Caco-2 (cell line): ENCODE measurements around the gene BANP. TPM values are rescaled to one million over a fixed set of nuclear protein-coding genes. Genes with fewer than 3 reads are reported as not detected.

Experiments used
- BruUV-seq: library from RNA; stranded (reverse); fragments of 400-500 nt; replicated peaks from 2 replicates; lab custom pipeline; 2021; lab: Mats Ljungman, UMichigan
- CTCF ChIA-PET: fragments of 300-600 bp; sonication (Branson Sonifier 250); formaldehyde crosslinking; loops from one replicate; lab custom pipeline; 2022; ENCODE audit warnings: antibody characterized with exemption; lab: Charles Lee
- POLR2A ChIA-PET: fragments of 300-600 bp; sonication (Branson Sonifier 250); formaldehyde crosslinking; loops from one replicate; lab custom pipeline; 2022; ENCODE audit warnings: antibody characterized with exemption; lab: Charles Lee
- DNase-seq, 2 experiments: peaks; one replicate each; pipeline versions ENCODE4 v3.0.0 to v3.0.0-alpha.2; 2020 to 2022
- H3K27me3 ChIP-seq: replicated peaks from 2 replicates; pipeline ENCODE4 v1.6.0; 2011; ENCODE audit warnings: low read length; ENCODE audit not compliant: control insufficient read depth, insufficient read depth
- H3K36me3 ChIP-seq: 2 replicates; pipeline ENCODE4 v1.5.1; 2011; ENCODE audit warnings: low read length; ENCODE audit not compliant: control insufficient read depth, insufficient read depth
- H3K4me1 ChIP-seq: fragments of 250-450 bp; sonication (Bioruptor Pico); 2 replicates; pipeline ENCODE4 v1.5.1; 2020; ENCODE audit warnings: mild to moderate bottlenecking
- H3K4me3 ChIP-seq: 2 replicates; pipeline ENCODE4 v1.5.1; 2011; ENCODE audit warnings: low read depth, mild to moderate bottlenecking, control low read depth, low read length
- H3K9me3 ChIP-seq: fragments of 250-450 bp; sonication (Bioruptor Pico); 2 replicates; pipeline ENCODE4 v1.5.1; 2020; ENCODE audit warnings: mild to moderate bottlenecking, moderate library complexity
- H3K27ac Mint-ChIP-seq: one replicate; pipeline ENCODE4 v1.8.0; 2022; ENCODE audit warnings: mixed read lengths; ENCODE audit not compliant: unreplicated experiment
- H3K27me3 Mint-ChIP-seq: one replicate; pipeline ENCODE4 v1.8.0; 2022; ENCODE audit warnings: mixed read lengths; ENCODE audit not compliant: insufficient read depth, unreplicated experiment
- H3K36me3 Mint-ChIP-seq: one replicate; pipeline ENCODE4 v1.8.0; 2022; ENCODE audit warnings: mild to moderate bottlenecking, mixed read lengths; ENCODE audit not compliant: insufficient read depth, unreplicated experiment
- H3K4me1 Mint-ChIP-seq: one replicate; pipeline ENCODE4 v1.8.0; 2022; ENCODE audit warnings: low read depth, mixed read lengths; ENCODE audit not compliant: unreplicated experiment
- H3K4me3 Mint-ChIP-seq: one replicate; pipeline ENCODE4 v1.8.0; 2022; ENCODE audit warnings: mild to moderate bottlenecking, moderate library complexity, mixed read lengths; ENCODE audit not compliant: unreplicated experiment
- H3K9me3 Mint-ChIP-seq: one replicate; pipeline ENCODE4 v1.8.0; 2022; ENCODE audit warnings: mixed read lengths; ENCODE audit not compliant: unreplicated experiment
- CTCF ChIP-seq, 2 experiments: fragments of 200-600 bp in 1 of 2; IDR thresholded peaks; 1 replicate in 1 of 2; 2 replicates in 1 of 2; pipeline versions ENCODE4 v1.5.1 to v1.8.0; 2011 to 2022; ENCODE audit warnings: antibody characterized with exemption in 1 of 2, control low read depth in 1 of 2, inconsistent platforms in 1 of 2, low read depth in 1 of 2, low read length in 1 of 2, mild to moderate bottlenecking in 1 of 2, moderate library complexity in 1 of 2; ENCODE audit not compliant: insufficient read depth in 1 of 2, severe bottlenecking in 1 of 2, unreplicated experiment in 1 of 2
- intact Hi-C: fragments of 100-400 bp; cut with micrococcal nuclease; formaldehyde crosslinking; loops from one replicate; pipeline ENCODE4 v1.10.0; 2022; ENCODE audit not compliant: unreplicated experiment
- total RNA-seq: library from RNA; stranded (reverse); gene quantifications from 2 replicates; pipeline ENCODE4 v1.2.3, GENCODE V29; 2022

The BANP gene
- total RNA-seq, 1 experiment from 2014 or later: 44.4 TPM

GRCh38 chr16:87963400-87963799, 12.2 kb downstream of the BANP start:
- Histone ChIP-seq H3K9me3 (no peaks in the 10 kb centered on the region), H3K4me3 (no peak overlapping the region), H3K4me1 (peaks cover 11% of the 10 kb centered on the region; the same call in 1 of the 2 replicates), H3K36me3 (no peaks in the 10 kb centered on the region; the same call in 1 of the 2 replicates), H3K27me3 (no peaks in the 10 kb centered on the region)
- H3K36me3 Mint-ChIP-seq: peaks cover 5% of the 10 kb centered on the region
- no peaks in the 10 kb centered on the region for H3K9me3 Mint-ChIP-seq
- H3K27ac Mint-ChIP-seq: no peak overlapping the region
- DNase-seq: no peak
- no peak for TF ChIP-seq CTCF (IDR thresholded peaks at IDR 0.05; ENCODE audit: insufficient read depth in 1 of 2, low read depth in 1 of 2, low read length in 1 of 2, severe bottlenecking in 1 of 2, unreplicated experiment in 1 of 2)
- H3K27me3 Mint-ChIP-seq: no peaks in the 10 kb centered on the region
- POLR2A ChIA-PET: no interaction called here
- intact Hi-C loops: no loop called here
- CTCF ChIA-PET: no interaction called here
- no peak overlapping the region for H3K4me3 Mint-ChIP-seq
- no TSS peak for BruUV-seq
- H3K4me1 Mint-ChIP-seq: peaks cover 7% of the 10 kb centered on the region

GRCh38 chr16:87964049-87964659, 12.9 kb downstream of the BANP start:
- Histone ChIP-seq H3K9me3 (no peaks in the 10 kb centered on the region), H3K4me1 (peaks cover 11% of the 10 kb centered on the region; the same call in 1 of the 2 replicates), H3K27me3 (no peaks in the 10 kb centered on the region), H3K4me3 (no peak overlapping the region), H3K36me3 (no peaks in the 10 kb centered on the region; the same call in 1 of the 2 replicates)
- no peaks in the 10 kb centered on the region for H3K9me3 Mint-ChIP-seq
- BruUV-seq: no TSS peak
- no peak overlapping the region for H3K27ac Mint-ChIP-seq
- CTCF ChIA-PET: no interaction called here
- H3K4me3 Mint-ChIP-seq: no peak overlapping the region
- no peak for DNase-seq
- peaks cover 7% of the 10 kb centered on the region for H3K4me1 Mint-ChIP-seq
- intact Hi-C loops: no loop called here
- no peaks in the 10 kb centered on the region for H3K27me3 Mint-ChIP-seq
- peaks cover 5% of the 10 kb centered on the region for H3K36me3 Mint-ChIP-seq
- POLR2A ChIA-PET: no interaction called here
- no peak for TF ChIP-seq CTCF (IDR thresholded peaks at IDR 0.05; ENCODE audit: insufficient read depth in 1 of 2, low read depth in 1 of 2, low read length in 1 of 2, severe bottlenecking in 1 of 2, unreplicated experiment in 1 of 2)

- Histone ChIP-seq H3K4me3 (no peak overlapping the region), H3K27me3 (no peaks in the 10 kb centered on the region), H3K4me1 (peaks cover 11% of the 10 kb centered on the region; the same call in 1 of the 2 replicates), H3K9me3 (no peaks in the 10 kb centered on the region), H3K36me3 (no peaks in the 10 kb centered on the region; the same call in 1 of the 2 replicates)
- H3K4me3 Mint-ChIP-seq: no peak overlapping the region
- TF ChIP-seq CTCF (IDR thresholded peaks at IDR 0.05; ENCODE audit: insufficient read depth in 1 of 2, low read depth in 1 of 2, low read length in 1 of 2, severe bottlenecking in 1 of 2, unreplicated experiment in 1 of 2): no peak
- intact Hi-C loops: no loop called here
- POLR2A ChIA-PET: no interaction called here
- DNase-seq: no peak
- H3K9me3 Mint-ChIP-seq: peaks cover under 1% of the 10 kb centered on the region
- H3K27me3 Mint-ChIP-seq: no peaks in the 10 kb centered on the region
- BruUV-seq: no TSS peak
- H3K27ac Mint-ChIP-seq: no peak overlapping the region
- CTCF ChIA-PET: no interaction called here
- peaks cover 7% of the 10 kb centered on the region for H3K4me1 Mint-ChIP-seq
- peaks cover 11% of the 10 kb centered on the region for H3K36me3 Mint-ChIP-seq
Measured at GRCh38 chr16:87965417-87965816, 14.2 kb downstream of the BANP start.
